Hepatocyte (in vitro differentiated cells): Measurements from ENCODE around the gene SCN2B. TPM values are rescaled to one million over a fixed set of nuclear protein-coding genes. Genes with fewer than 3 reads are reported as not detected.

Experiments used
- DNase-seq: peaks from one replicate; pipeline ENCODE4 v3.0.0-alpha.2; 2016; ENCODE audit warnings: low spot score
- H2AFZ ChIP-seq: fragments of 200-600 bp; sonication (generic); 2 replicates; pipeline ENCODE4 v1.6.0; 2016; ENCODE audit warnings: antibody characterized with exemption, mild to moderate bottlenecking
- H3K27ac ChIP-seq: fragments of 200-600 bp; sonication (generic); 2 replicates; pipeline ENCODE4 v1.5.1; 2016; ENCODE audit warnings: mild to moderate bottlenecking
- H3K27me3 ChIP-seq: fragments of 200-600 bp; sonication (generic); 2 replicates; pipeline ENCODE4 v1.6.1; 2016
- H3K36me3 ChIP-seq: fragments of 200-600 bp; sonication (generic); replicated peaks from 2 replicates; pipeline ENCODE4 v1.5.1; 2016; ENCODE audit warnings: low read depth; ENCODE audit not compliant: insufficient read depth
- H3K4me1 ChIP-seq: fragments of 200-600 bp; sonication (generic); 2 replicates; pipeline ENCODE4 v1.5.1; 2016; ENCODE audit warnings: mild to moderate bottlenecking, moderate library complexity; ENCODE audit not compliant: insufficient read depth
- H3K4me2 ChIP-seq: fragments of 200-600 bp; sonication (generic); 2 replicates; pipeline ENCODE4 v1.6.0; 2016
- H3K4me3 ChIP-seq: fragments of 200-600 bp; sonication (generic); 2 replicates; pipeline ENCODE4 v1.5.1; 2016; ENCODE audit warnings: mild to moderate bottlenecking
- H3K79me2 ChIP-seq: fragments of 200-600 bp; sonication (generic); 2 replicates; pipeline ENCODE4 v1.6.0; 2017; ENCODE audit warnings: mild to moderate bottlenecking
- H3K9me2 ChIP-seq: fragments of 200-600 bp; sonication (generic); replicated peaks from 2 replicates; pipeline ENCODE4 v1.6.0; 2017; ENCODE audit warnings: mild to moderate bottlenecking; ENCODE audit not compliant: insufficient read depth
- H3K9me3 ChIP-seq: fragments of 200-600 bp; sonication (generic); 2 replicates; pipeline ENCODE4 v1.5.1; 2016; ENCODE audit warnings: low read depth, mild to moderate bottlenecking
- H4K20me1 ChIP-seq: fragments of 200-600 bp; sonication (generic); 2 replicates; pipeline ENCODE4 v1.6.0; 2016; ENCODE audit warnings: mild to moderate bottlenecking; ENCODE audit not compliant: insufficient read depth, poor library complexity, severe bottlenecking
- CTCF ChIP-seq: fragments of 200-600 bp; sonication (generic); IDR thresholded peaks from 2 replicates; pipeline ENCODE4 v1.5.1; 2016; ENCODE audit warnings: antibody characterized with exemption, mild to moderate bottlenecking; ENCODE audit not compliant: poor library complexity
- EZH2 ChIP-seq: fragments of 200-600 bp; sonication (generic); IDR thresholded peaks from 2 replicates; pipeline ENCODE4 v1.6.1; 2016; ENCODE audit warnings: antibody characterized with exemption, mild to moderate bottlenecking, borderline replicate concordance
- EZH2phosphoT487 ChIP-seq: fragments of 200-600 bp; sonication (generic); IDR thresholded peaks from one replicate; pipeline ENCODE4 v1.6.1; 2018; ENCODE audit warnings: antibody characterized with exemption, mild to moderate bottlenecking, low read depth, moderate library complexity; ENCODE audit not compliant: unreplicated experiment, severe bottlenecking
- WGBS: methylation state at CpG from one replicate; pipeline ENCODE4 v1.1.6; 2016; ENCODE audit warnings: low lambda C conversion rate; ENCODE audit errors: missing lambda C conversion rate; 5-methylcytosine and 5-hydroxymethylcytosine counted together
- polyA plus RNA-seq: library from polyadenylated mRNA; unstranded; fragments of >200 nt; fragmentation: Nextera tagmentation; extraction: Ambion mirVana; gene quantifications from 2 replicates; pipeline ENCODE4 v1.2.1, GENCODE V29; 2016
- total RNA-seq: library from RNA; depleted of rRNA; stranded (reverse); fragments of >200 nt; gene quantifications from 2 replicates; pipeline ENCODE4 v1.2.3, GENCODE V29; 2014

The SCN2B gene
- total and polyA plus RNA-seq, 2 experiments from 2014 or later, result 1.1 to 1.2 TPM

- WGBS, result 88% methylated on average over 8 of the region's 8 CpGs
- no peak overlapping the region for H2AFZ ChIP-seq
- no peaks in the 10 kb centered on the region for H3K79me2 ChIP-seq
- H3K27ac ChIP-seq, result no peak overlapping the region
- TF ChIP-seq EZH2, result no peak
- no peak for TF ChIP-seq EZH2phosphoT487
- TF ChIP-seq CTCF, result no peak
- no peaks in the 10 kb centered on the region for H3K9me3 ChIP-seq
- H3K4me3 ChIP-seq, result no peak overlapping the region
- DNase-seq, result no peak
- H4K20me1 ChIP-seq, result no peaks in the 10 kb centered on the region
- peaks cover 4% of the 10 kb centered on the region for H3K4me1 ChIP-seq
- no peak overlapping the region for H3K4me2 ChIP-seq
- H3K36me3 ChIP-seq, result no peaks in the 10 kb centered on the region
- H3K9me2 ChIP-seq, result no peaks in the 10 kb centered on the region
- no peaks in the 10 kb centered on the region for H3K27me3 ChIP-seq
Measured at GRCh38 chr11:118124929-118125535, 51.4 kb downstream of the SCN2B start.

GRCh38 chr11:118120793-118121192, 55.6 kb downstream of the SCN2B start:
- 100% methylated on average over 1 of the region's 1 CpG for WGBS
- H3K79me2 ChIP-seq, result no peaks in the 10 kb centered on the region
- no peak for TF ChIP-seq CTCF
- no peak for TF ChIP-seq EZH2
- TF ChIP-seq EZH2phosphoT487, result no peak

DNA sequence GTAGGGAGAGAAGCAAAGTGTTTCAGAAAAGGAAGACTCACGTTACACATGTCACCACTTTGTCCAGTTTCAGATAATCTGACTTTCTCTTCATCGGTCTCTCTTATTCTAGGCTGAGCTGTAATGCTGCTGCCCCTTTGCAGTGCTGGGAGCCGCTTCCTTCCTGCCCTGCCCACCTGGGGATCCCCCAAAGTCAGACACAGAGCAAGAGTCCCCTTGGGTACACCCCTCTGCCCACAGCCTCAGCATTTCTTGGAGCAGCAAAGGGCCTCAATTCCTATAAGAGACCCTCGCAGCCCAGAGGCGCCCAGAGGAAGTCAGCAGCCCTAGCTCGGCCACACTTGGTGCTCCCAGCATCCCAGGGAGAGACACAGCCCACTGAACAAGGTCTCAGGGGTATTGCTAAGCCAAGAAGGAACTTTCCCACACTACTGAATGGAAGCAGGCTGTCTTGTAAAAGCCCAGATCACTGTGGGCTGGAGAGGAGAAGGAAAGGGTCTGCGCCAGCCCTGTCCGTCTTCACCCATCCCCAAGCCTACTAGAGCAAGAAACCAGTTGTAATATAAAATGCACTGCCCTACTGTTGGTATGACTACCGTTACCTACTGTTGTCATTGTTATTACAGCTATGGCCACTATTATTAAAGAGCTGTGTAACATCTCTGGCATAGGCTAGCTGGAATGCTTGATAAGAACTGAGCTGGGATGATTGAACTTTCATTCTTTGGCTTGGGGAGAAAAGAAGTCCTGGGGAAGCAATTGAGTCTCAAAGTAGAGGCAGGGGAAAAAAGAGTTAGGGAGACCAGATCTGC, 58.4 kb downstream of the SCN2B start:
- WGBS, result 88% methylated on average over 9 of the region's 9 CpGs
- no peak for DNase-seq
- no peaks in the 10 kb centered on the region for H3K4me1 ChIP-seq
- H3K27ac ChIP-seq, result no peak overlapping the region
- H3K36me3 ChIP-seq, result no peaks in the 10 kb centered on the region
- H3K9me3 ChIP-seq, result no peaks in the 10 kb centered on the region
- no peak overlapping the region for H3K4me3 ChIP-seq
- no peak overlapping the region for H2AFZ ChIP-seq
- H3K79me2 ChIP-seq, result no peaks in the 10 kb centered on the region
- TF ChIP-seq EZH2phosphoT487 (no peak), CTCF (no peak)
- no peaks in the 10 kb centered on the region for H4K20me1 ChIP-seq
- H3K9me2 ChIP-seq, result no peaks in the 10 kb centered on the region
- H3K27me3 ChIP-seq, result no peaks in the 10 kb centered on the region
- H3K4me2 ChIP-seq, result no peak overlapping the region

More at GRCh38 chr11:118120793-118121192, 55.6 kb downstream of the SCN2B start:
- Histone ChIP-seq H3K9me2 (no peaks in the 10 kb centered on the region), H3K4me3 (no peak overlapping the region), H3K4me2 (no peak overlapping the region), H3K9me3 (no peaks in the 10 kb centered on the region), H4K20me1 (no peaks in the 10 kb centered on the region), H3K4me1 (no peaks in the 10 kb centered on the region), H2AFZ (no peak overlapping the region), H3K36me3 (no peaks in the 10 kb centered on the region), H3K27me3 (no peaks in the 10 kb centered on the region), H3K27ac (no peak overlapping the region)
- no peak for DNase-seq
